ENCODE results near the gene MTF2. TPM values are rescaled to one million over a fixed set of nuclear protein-coding genes. Genes with fewer than 3 reads are reported as not detected.

Gene MTF2
- total RNA-seq, 1 donor from 2014 or later: 59.7 TPM

GRCh38 chr1:93093332-93094006 is 14.4 kb downstream of the MTF2 start:
- peak overlapping the region; percentile 16 for H3K27ac Mint-ChIP-seq
- intact Hi-C loops (cut with micrococcal nuclease): no loop called here
- peaks cover 25% of the 10 kb centered on the region for H3K36me3 Mint-ChIP-seq (ENCODE audit: low read depth)
- CTCF ChIA-PET: interaction anchor here (2.2 kb wide), 1 partner anchor 13 kb away, joined by 7 read pairs; no protein-coding TSS in a partner anchor
- DNase-seq (no peak), ATAC-seq (ENCODE audit: low read depth) (no peak)
- H3K4me1 Mint-ChIP-seq: peaks cover 60% of the 10 kb centered on the region
- POLR2A ChIA-PET: no interaction called here
- no peaks in the 10 kb centered on the region for H3K27me3 Mint-ChIP-seq
- no peaks in the 10 kb centered on the region for H3K9me3 Mint-ChIP-seq
- no peak overlapping the region for H3K4me3 Mint-ChIP-seq
- TF ChIP-seq CTCF (IDR thresholded peaks at IDR 0.05): no peak

DNA sequence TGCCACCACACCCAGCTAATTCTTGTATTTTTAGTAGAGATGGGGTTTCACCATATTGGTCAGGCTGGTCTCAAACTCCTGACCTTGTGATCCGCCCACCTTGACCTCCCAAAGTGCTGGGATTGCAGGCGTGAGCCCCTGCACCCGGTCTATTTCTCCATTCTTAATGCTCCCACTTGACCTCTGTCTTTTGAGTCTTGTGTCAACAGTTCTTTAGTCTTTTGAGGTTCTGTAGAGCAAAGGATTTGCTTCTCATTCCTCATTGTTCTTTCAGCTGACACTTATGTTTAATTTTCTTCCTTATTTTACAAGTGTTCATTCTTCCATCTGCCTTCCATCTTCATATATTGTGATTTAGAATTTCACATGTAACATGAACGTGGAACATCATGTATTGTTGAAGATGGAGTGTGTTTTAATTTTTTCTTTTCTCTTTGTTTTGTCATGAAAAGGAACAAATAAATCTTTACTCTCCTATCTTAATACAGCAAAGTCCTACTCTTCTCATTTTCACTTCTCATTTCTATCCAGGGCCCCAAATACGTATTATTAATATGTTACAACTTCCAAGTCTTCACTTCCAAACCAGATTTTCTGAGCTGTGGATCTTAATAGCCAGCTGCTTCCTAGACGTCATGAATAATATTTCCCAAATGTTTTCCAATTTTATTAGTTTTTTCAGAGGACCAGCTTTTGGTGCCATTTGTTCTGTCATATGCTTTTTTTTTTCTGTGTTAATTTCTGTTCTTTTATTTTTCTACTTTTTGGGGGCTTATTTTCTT is 16.9 kb downstream of the MTF2 start:
- no peak for ATAC-seq (ENCODE audit: low read depth)
- peaks cover 68% of the 10 kb centered on the region for H3K4me1 Mint-ChIP-seq
- H3K9me3 Mint-ChIP-seq: no peaks in the 10 kb centered on the region
- DNase-seq: no peak
- no peak for TF ChIP-seq CTCF (IDR thresholded peaks at IDR 0.05)
- CTCF ChIA-PET: interaction anchor here (0.8 to 2.0 kb wide), 2 partner anchors 9 to 15 kb away, joined by 3 to 4 read pairs; no protein-coding TSS in a partner anchor
- peak overlapping the region; percentile 73 for H3K27ac Mint-ChIP-seq
- intact Hi-C loops (cut with micrococcal nuclease): no loop called here
- H3K4me3 Mint-ChIP-seq: peak overlapping the region; percentile 0
- peaks cover 20% of the 10 kb centered on the region for H3K36me3 Mint-ChIP-seq (ENCODE audit: low read depth)
- POLR2A ChIA-PET: interaction anchor here (0.6 to 0.7 kb wide), 2 partner anchors 10 to 202 kb away, joined by 3 to 7 read pairs; no protein-coding TSS in a partner anchor
- no peaks in the 10 kb centered on the region for H3K27me3 Mint-ChIP-seq

GRCh38 chr1:93102142-93102541 is 23.1 kb downstream of the MTF2 start:
- Mint-ChIP-seq H3K4me3 (no peak overlapping the region), H3K4me1 (peaks cover 54% of the 10 kb centered on the region), H3K27me3 (no peaks in the 10 kb centered on the region), H3K9me3 (peaks cover 2% of the 10 kb centered on the region), H3K36me3 (ENCODE audit: low read depth) (peaks cover 39% of the 10 kb centered on the region), H3K27ac (no peak overlapping the region)
- ChIA-PET CTCF (no interaction called here), POLR2A (no interaction called here)
- DNase-seq (no peak), ATAC-seq (ENCODE audit: low read depth) (no peak)
- no peak for TF ChIP-seq CTCF (IDR thresholded peaks at IDR 0.05)
- intact Hi-C loops (cut with micrococcal nuclease): no loop called here

GRCh38 chr1:93106226-93106625 is 27.1 kb downstream of the MTF2 start:
- ATAC-seq (ENCODE audit: low read depth): no peak
- H3K9me3 Mint-ChIP-seq: peaks cover 9% of the 10 kb centered on the region
- DNase-seq: no peak
- H3K4me3 Mint-ChIP-seq: no peak overlapping the region
- H3K27ac Mint-ChIP-seq: no peak overlapping the region
- intact Hi-C loops (cut with micrococcal nuclease): no loop called here
- peaks cover 41% of the 10 kb centered on the region for H3K4me1 Mint-ChIP-seq
- H3K36me3 Mint-ChIP-seq (ENCODE audit: low read depth): peaks cover 61% of the 10 kb centered on the region
- ChIA-PET CTCF (no interaction called here), POLR2A (no interaction called here)
- H3K27me3 Mint-ChIP-seq: no peaks in the 10 kb centered on the region
- no peak for TF ChIP-seq CTCF (IDR thresholded peaks at IDR 0.05)

- TF ChIP-seq CTCF (IDR thresholded peaks at IDR 0.05): no peak
- Mint-ChIP-seq H3K36me3 (ENCODE audit: low read depth) (peaks cover 63% of the 10 kb centered on the region), H3K9me3 (peaks cover 9% of the 10 kb centered on the region), H3K4me3 (no peak overlapping the region), H3K27me3 (no peaks in the 10 kb centered on the region), H3K4me1 (peaks cover 42% of the 10 kb centered on the region), H3K27ac (no peak overlapping the region)
- intact Hi-C loops (cut with micrococcal nuclease): no loop called here
- POLR2A ChIA-PET: interaction anchor here (0.5 kb wide), 1 partner anchor 20 kb away, joined by 5 read pairs; no protein-coding TSS in a partner anchor
- CTCF ChIA-PET: interaction anchor here (1.0 kb wide), 1 partner anchor 248 kb away, joined by 3 read pairs; no protein-coding TSS in a partner anchor
- DNase-seq: no peak
- no peak for ATAC-seq (ENCODE audit: low read depth)
Measured at GRCh38 chr1:93107395-93107794, 28.3 kb downstream of the MTF2 start.
